Activated CD8-positive, alpha-beta memory T cell treated with anti-CD3 and anti-CD28 coated beads for 4 hours (primary cell): Measurements from ENCODE around the gene MAP3K8.

ENCODE experiments used
- DNase-seq, 2 donors: peaks; one replicate each; pipeline ENCODE4 v3.0.0-alpha.2; 2020; ENCODE audit warnings: low read depth in 2 of 2

Gene MAP3K8

GRCh38 chr10:30433730-30434272 is at the start of gene MAP3K8:
MAP3K8 (plus strand) TSS chr10:30434184; CDS start chr10:30438939, 4,755 bp downstream.
- peak; percentile 77 to 80 for DNase-seq

- DNase-seq = no peak
Measured at GRCh38 chr10:30384701-30385201, 49.2 kb upstream of the MAP3K8 start.

GRCh38 chr10:30386801-30387588 is 47.0 kb upstream of the MAP3K8 start:
- no peak for DNase-seq

- no peak for DNase-seq
Measured at GRCh38 chr10:30387646-30388243, 46.2 kb upstream of the MAP3K8 start.

GRCh38 chr10:30389543-30389942 is 44.4 kb upstream of the MAP3K8 start:
- no peak for DNase-seq

GRCh38 chr10:30390207-30390606 is 43.8 kb upstream of the MAP3K8 start:
- no peak for DNase-seq

GRCh38 chr10:30391266-30391665 is 42.7 kb upstream of the MAP3K8 start:
- DNase-seq = no peak

GRCh38 chr10:30392564-30392990 is 41.4 kb upstream of the MAP3K8 start:
- DNase-seq = peak; percentile 46 to 52

GRCh38 chr10:30396293-30396692 is 37.7 kb upstream of the MAP3K8 start:
- DNase-seq = no peak

GRCh38 chr10:30396698-30397097 is 37.3 kb upstream of the MAP3K8 start:
- DNase-seq = no peak

GRCh38 chr10:30398193-30398592 is 35.8 kb upstream of the MAP3K8 start:
- no peak for DNase-seq

- no peak for DNase-seq
Measured at GRCh38 chr10:30398788-30399187, 35.2 kb upstream of the MAP3K8 start.

- no peak for DNase-seq
Measured at GRCh38 chr10:30403494-30403893, 30.5 kb upstream of the MAP3K8 start.

GRCh38 chr10:30404540-30404939 is 29.4 kb upstream of the MAP3K8 start:
- DNase-seq = no peak

GRCh38 chr10:30411263-30411662 is 22.7 kb upstream of the MAP3K8 start:
- DNase-seq = no peak

- DNase-seq = no peak
Measured at GRCh38 chr10:30412901-30413300, 21.1 kb upstream of the MAP3K8 start.

- DNase-seq = no peak
Measured at GRCh38 chr10:30413996-30414576, 19.9 kb upstream of the MAP3K8 start.

GRCh38 chr10:30415593-30415992 is 18.4 kb upstream of the MAP3K8 start:
- DNase-seq = no peak

GRCh38 chr10:30417301-30417700 is 16.7 kb upstream of the MAP3K8 start:
- no peak for DNase-seq

GRCh38 chr10:30420266-30420665 is 13.7 kb upstream of the MAP3K8 start:
- DNase-seq = no peak

GRCh38 chr10:30420766-30421165 is 13.2 kb upstream of the MAP3K8 start:
- no peak for DNase-seq

- no peak for DNase-seq
Measured at GRCh38 chr10:30422151-30422695, 11.8 kb upstream of the MAP3K8 start.
